PC-9 (cell line): ENCODE results near the gene SHISA3.

Experiments
- CTCF ChIP-seq: fragments of 200-600 bp; sonication (generic); conservative IDR thresholded peaks from 2 replicates; pipeline ENCODE4 v1.6.1; 2017; ENCODE audit warnings: mixed run types, antibody characterized with exemption, mild to moderate bottlenecking, moderate library complexity
- EZH2 ChIP-seq: fragments of 200-600 bp; sonication (generic); IDR thresholded peaks from 2 replicates; pipeline ENCODE4 v1.8.0; 2017; ENCODE audit warnings: antibody characterized with exemption, low read depth

- TF ChIP-seq CTCF (no peak), EZH2 (no peak)
Observed at GRCh38 chr4:42391981-42392380, 5.3 kb upstream of the SHISA3 start.
